ENCODE data around the gene GMEB2. TPM values are rescaled to one million over a fixed set of nuclear protein-coding genes. Genes with fewer than 3 reads are reported as not detected.
A peak's percentile ranks its signal among the peaks of the same experiment; 100 is the strongest.
"Not testable (repeated sequence)": the region's sequence is repeated elsewhere in the genome, so short reads cannot be mapped to it uniquely, and the experiment has no call there.

GMEB2 gene
- total RNA-seq, 2 experiments from 2014 or later = 16.3 to 19.3 TPM

DNA sequence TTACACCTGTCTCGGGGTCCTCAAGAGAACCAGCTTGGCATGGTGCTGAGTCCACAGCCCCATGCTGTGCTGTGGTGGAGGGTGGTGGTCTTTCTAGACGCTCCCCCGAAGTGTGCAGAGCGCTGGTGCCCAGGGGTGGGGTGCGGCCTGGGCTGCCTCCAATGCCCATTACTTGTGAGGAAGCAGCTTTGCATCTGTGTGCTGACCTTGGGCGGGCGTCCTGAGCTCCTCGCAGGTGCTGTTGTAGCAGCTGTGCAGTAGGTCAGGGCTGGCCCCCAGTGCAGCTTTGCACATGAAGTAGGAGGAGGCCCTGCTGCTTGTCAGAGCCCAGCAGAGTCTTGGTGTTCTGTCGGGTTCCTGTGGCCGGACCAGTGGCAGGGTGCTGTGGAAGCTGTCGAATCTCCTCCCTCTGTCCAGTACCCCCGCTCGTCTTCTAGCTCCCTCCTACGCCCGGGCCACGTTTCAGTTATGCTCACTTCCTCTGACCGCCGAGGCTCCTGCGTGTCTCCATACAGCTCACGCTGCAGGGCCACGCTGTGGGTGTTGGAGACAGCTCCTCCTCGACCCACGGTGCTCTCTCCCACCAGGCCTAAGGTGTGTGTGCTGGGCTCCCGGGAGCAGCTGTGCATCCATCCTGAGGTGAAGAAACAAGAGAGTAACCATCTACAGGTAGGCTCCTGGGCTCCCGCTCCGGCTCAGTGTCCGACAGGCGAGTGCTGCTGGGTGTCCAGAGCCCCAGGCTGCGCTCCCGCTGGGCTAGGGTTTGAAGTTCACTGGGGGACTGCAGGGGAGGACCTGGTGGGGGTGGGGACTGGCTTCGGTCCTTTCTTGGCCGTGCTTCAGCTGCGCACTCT lies 35.3 kb upstream of the GMEB2 start:
- no peak overlapping the region for H3K27ac Mint-ChIP-seq
- DNase-seq = no peak
- ATAC-seq = no peak
- H3K9me3 Mint-ChIP-seq (ENCODE audit: low read depth) = no peaks in the 10 kb centered on the region
- H3K4me1 Mint-ChIP-seq = peaks cover 20% of the 10 kb centered on the region
- no peaks in the 10 kb centered on the region for H3K27me3 Mint-ChIP-seq
- H3K4me3 Mint-ChIP-seq = no peak overlapping the region
- CTCF ChIA-PET = interaction anchor here (0.9 kb wide), 1 partner anchor 125 kb away, joined by 3 read pairs; the partner anchor contains the start of gene PTK6
- peaks cover 7% of the 10 kb centered on the region for H3K36me3 Mint-ChIP-seq

DNA sequence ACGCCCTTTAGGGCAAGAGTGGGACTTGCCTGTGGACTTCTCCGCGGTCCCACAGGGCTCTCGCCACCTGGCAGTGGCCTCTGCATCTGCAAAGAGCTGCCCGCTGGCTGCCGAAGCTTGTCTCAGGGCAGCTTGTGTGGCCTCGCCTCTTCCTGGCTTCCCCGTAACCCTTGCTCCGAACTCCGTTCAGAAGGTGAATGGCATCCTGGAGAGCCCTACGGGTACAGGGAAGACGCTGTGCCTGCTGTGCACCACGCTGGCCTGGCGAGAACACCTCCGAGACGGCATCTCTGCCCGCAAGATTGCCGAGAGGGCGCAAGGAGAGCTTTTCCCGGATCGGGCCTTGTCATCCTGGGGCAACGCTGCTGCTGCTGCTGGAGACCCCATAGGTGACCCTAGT lies 34.2 kb upstream of the GMEB2 start:
- ATAC-seq = no peak
- Mint-ChIP-seq H3K36me3 (peaks cover 5% of the 10 kb centered on the region), H3K27ac (no peak overlapping the region), H3K9me3 (ENCODE audit: low read depth) (no peaks in the 10 kb centered on the region), H3K4me1 (peaks cover 23% of the 10 kb centered on the region), H3K4me3 (no peak overlapping the region), H3K27me3 (no peaks in the 10 kb centered on the region)
- DNase-seq = no peak
- CTCF ChIA-PET = interaction anchor here (1.5 kb wide), 1 partner anchor 165 kb away, joined by 3 read pairs; no protein-coding TSS in a partner anchor

DNA sequence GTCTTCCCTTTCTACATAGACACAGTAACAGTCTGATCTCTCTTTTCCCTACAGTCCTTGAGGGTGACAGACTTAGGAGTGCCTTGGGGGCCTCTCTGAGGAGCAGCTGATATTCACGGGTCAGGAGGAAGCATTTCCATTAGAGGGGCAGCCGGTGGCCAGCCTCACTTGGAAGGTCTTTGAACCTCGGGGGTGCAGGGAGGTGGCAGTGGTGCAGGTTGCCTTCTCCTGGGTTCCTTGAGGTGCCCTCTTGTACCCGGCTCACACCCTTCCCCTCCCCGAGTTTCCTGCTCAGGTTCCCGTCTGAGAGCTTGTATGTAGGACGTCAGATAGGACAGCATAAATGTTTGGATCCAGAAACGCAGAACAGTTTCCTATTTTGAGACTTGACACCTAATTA lies 33.7 kb upstream of the GMEB2 start:
- Mint-ChIP-seq H3K27ac (no peak overlapping the region), H3K4me3 (peak overlapping the region; percentile 15), H3K9me3 (ENCODE audit: low read depth) (no peaks in the 10 kb centered on the region), H3K27me3 (no peaks in the 10 kb centered on the region), H3K36me3 (peaks cover 5% of the 10 kb centered on the region), H3K4me1 (peaks cover 23% of the 10 kb centered on the region)
- CTCF ChIA-PET = interaction anchor here (1.5 kb wide), 1 partner anchor 164 kb away, joined by 3 read pairs; no protein-coding TSS in a partner anchor
- no peak for DNase-seq
- no peak for ATAC-seq

DNA sequence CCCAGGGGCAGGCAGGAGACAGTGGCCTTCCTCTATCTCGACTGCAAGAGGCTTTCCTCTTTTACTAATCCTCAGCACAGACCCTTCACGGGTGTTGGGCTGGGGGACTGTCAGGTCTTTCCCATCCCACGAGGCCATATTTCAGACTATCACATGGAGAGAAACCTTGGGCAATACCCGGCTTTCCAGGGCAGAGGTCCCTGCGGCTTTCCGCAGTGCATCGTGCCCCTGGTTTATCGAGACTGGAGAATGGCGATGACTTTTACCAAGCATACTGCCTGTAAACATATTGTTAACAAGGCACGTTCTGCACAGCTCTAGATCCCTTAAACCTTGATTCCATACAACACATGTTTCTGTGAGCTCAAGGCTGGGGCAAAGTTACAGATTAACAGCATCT lies 33.3 kb upstream of the GMEB2 start:
- not testable (repeated sequence) for H3K27ac Mint-ChIP-seq; H3K36me3 Mint-ChIP-seq; ATAC-seq; H3K4me3 Mint-ChIP-seq; DNase-seq; H3K27me3 Mint-ChIP-seq; H3K9me3 Mint-ChIP-seq (ENCODE audit: low read depth)
- CTCF ChIA-PET = interaction anchor here (1.5 kb wide), 1 partner anchor 164 kb away, joined by 3 read pairs; no protein-coding TSS in a partner anchor
- peaks cover 23% of the 10 kb centered on the region for H3K4me1 Mint-ChIP-seq

DNA sequence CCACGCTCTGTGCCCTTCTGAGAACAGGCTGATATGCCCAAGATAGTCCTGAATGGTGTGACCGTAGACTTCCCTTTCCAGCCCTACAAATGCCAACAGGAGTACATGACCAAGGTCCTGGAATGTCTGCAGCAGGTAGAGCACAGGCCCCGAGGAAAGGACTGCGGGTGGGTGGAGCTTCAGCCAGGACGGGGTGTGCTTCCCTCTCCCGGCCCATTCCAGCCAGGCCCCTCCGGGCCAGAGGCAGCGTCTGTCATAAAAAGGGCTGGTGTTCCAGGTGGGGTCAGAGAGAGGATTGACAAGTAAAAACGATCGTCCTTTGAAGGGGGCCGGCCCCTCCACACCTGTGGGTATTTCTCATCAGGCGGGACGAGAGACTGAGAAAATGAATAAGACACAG lies 32.5 kb upstream of the GMEB2 start:
- CTCF ChIA-PET = interaction anchor here (1.5 kb wide), 1 partner anchor 93 kb away, joined by 5 read pairs; no protein-coding TSS in a partner anchor
- H3K27ac Mint-ChIP-seq = peak overlapping the region; percentile 19
- no peaks in the 10 kb centered on the region for H3K27me3 Mint-ChIP-seq
- DNase-seq (no peak), ATAC-seq (no peak)
- H3K36me3 Mint-ChIP-seq = peaks cover 5% of the 10 kb centered on the region
- peak overlapping the region; percentile 95 for H3K4me3 Mint-ChIP-seq
- H3K9me3 Mint-ChIP-seq (ENCODE audit: low read depth) = no peaks in the 10 kb centered on the region
- peaks cover 29% of the 10 kb centered on the region for H3K4me1 Mint-ChIP-seq

DNA sequence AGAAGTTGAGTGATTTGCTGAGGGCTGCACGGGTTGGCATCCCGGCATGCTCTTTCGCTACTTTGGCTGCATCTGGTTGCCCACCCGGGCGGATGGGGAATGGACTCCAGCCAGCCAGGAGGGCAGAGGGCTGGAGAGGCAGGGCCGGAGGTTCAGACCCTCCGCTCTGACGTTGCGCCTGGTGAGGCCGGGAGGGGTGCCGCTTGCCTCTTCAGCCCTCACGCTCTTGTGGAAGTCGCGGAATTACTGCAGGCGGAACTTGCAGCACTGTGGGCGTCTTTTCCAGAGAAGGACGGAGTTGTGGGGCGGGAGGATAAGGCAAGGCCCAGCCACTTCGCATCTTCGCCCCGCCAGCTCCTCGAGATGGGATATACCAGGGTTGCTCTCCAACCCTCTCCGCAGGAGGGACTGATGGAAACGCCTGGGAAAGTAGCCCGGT lies 31.9 kb upstream of the GMEB2 start:
- CTCF ChIA-PET = interaction anchor here (0.8 to 1.9 kb wide), 16 partner anchors 17 to 206 kb away, joined by 3 to 14 read pairs (median 4); partner anchors contain the start of genes GMEB2, HELZ2, LIME1 and TPD52L2
- Mint-ChIP-seq H3K36me3 (peaks cover 5% of the 10 kb centered on the region), H3K27me3 (no peaks in the 10 kb centered on the region), H3K9me3 (ENCODE audit: low read depth) (no peaks in the 10 kb centered on the region), H3K4me1 (peaks cover 35% of the 10 kb centered on the region), H3K27ac (peak overlapping the region; percentile 93), H3K4me3 (peak overlapping the region; percentile 95)
- DNase-seq (no peak), ATAC-seq (peak; percentile 12)

DNA sequence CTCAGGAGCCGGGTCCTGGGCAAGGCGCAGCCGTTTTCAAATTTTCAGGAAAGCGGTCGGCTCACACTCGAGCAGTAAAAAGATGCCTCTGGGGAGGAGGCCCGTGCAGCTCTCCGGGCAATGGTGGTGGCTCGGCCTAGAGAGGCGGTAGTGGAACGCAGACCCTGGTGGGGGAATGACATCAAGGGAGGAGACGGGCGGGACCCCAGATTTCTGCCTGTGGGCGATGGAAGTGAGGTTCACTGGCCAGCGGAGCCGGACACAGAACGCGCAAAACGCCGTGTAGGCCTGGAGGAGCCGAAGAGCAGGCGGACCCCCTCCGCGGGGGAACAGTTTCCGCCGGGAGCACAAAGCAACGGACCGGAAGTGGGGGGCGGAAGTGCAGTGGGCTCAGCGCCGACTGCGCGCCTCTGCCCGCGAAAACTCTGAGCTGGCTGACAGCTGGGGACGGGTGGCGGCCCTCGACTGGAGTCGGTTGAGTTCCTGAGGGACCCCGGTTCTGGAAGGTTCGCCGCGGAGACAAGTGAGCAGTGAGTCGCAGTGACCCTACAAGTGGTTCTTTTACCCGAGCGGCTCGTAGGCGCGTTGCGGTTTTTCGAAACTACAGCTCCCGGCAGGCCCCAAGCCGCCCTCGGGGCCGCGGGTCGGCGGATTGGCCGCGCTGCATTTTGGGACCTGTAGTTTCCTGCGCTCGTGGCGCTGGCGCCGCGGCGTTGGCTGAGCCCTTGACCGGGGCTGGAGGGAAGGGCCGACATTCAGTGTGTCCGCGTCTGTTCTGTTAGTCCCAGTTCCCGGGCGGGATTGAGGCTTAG lies 31.2 kb upstream of the GMEB2 start, which contains the start of gene RTEL1:
Gene RTEL1, plus strand, starts transcription at position 376 of the 812 bp plus-strand sequence. CDS start 1,091 bp downstream, outside the sequence.
- H3K4me3 Mint-ChIP-seq = peak within 1 kb of the TSS; percentile 95
- H3K27ac Mint-ChIP-seq = peak within 1 kb of the TSS; percentile 93
- no peaks in the 10 kb centered on the region for H3K27me3 Mint-ChIP-seq
- CTCF ChIA-PET = interaction anchor here (0.7 to 1.9 kb wide), 17 partner anchors 16 to 207 kb away, joined by 3 to 14 read pairs (median 4); partner anchors contain the start of genes GMEB2, HELZ2, LIME1 and TPD52L2
- H3K9me3 Mint-ChIP-seq (ENCODE audit: low read depth) = no peaks in the 10 kb centered on the region
- ATAC-seq (peak; percentile 89), DNase-seq (peak; percentile 92)
- peaks cover 5% of the 10 kb centered on the region for H3K36me3 Mint-ChIP-seq
- peaks cover 36% of the 10 kb centered on the region for H3K4me1 Mint-ChIP-seq

DNA sequence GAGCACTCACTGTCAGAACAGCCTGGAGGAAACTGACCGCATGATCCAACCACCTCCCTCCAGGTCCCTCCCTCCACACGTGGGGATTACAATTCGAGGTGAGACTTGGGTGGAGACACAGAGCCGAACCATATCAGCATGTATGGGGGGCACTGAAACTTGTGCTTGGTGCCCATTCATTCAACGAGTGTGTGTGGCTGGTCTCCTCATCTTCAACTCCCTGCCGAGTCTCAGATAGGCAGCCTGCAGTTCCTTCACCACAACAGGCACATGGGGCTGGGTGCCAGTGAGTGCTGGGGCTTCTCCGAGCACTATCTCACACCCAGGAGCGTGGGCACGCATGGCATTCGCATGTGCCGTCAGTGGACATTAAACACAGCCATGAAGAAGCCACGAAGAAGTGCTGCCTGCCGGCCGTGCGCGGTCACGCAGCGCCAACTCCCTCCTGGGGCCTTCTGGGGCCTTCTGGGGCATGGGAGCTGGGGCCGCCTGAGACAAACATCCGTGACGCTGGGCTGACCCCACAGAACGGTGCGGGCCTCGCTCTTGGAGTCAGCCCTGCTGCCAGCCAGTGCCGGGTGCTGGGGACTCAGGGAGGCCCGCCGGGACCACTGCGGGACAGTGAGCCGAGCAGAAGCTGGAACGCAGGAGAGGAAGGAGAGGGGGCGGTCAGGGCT lies 30.5 kb upstream of the GMEB2 start:
- Mint-ChIP-seq H3K27ac (peak overlapping the region; percentile 93), H3K4me1 (peaks cover 36% of the 10 kb centered on the region), H3K27me3 (no peaks in the 10 kb centered on the region), H3K9me3 (ENCODE audit: low read depth) (no peaks in the 10 kb centered on the region), H3K4me3 (peak overlapping the region; percentile 95), H3K36me3 (peaks cover 5% of the 10 kb centered on the region)
- DNase-seq (no peak), ATAC-seq (no peak)
- CTCF ChIA-PET = interaction anchor here (1.0 to 1.9 kb wide), 10 partner anchors 15 to 208 kb away, joined by 3 to 14 read pairs (median 4); partner anchors contain the start of genes HELZ2, LIME1 and TPD52L2

DNA sequence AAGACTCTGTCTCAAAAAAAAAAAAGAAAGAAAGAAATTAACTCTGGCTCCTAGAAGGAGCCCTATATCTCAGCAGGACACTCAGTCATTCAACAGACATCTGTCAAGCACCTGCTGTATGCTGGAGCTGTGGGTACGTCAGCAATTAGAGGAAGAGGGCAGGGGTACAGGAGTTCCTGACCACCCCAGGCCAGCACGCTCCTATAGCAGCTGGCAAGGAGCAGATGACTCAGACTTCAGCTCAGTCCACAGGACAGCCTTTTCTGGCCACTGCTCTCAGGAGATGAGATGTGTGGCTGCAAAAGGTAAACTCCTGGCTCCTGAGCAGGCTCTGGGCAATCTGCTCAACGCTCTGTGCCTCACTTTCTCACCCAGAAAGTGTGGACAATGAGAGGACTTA lies 29.6 kb upstream of the GMEB2 start:
- ATAC-seq (no peak), DNase-seq (no peak)
- peaks cover 39% of the 10 kb centered on the region for H3K4me1 Mint-ChIP-seq
- H3K27ac Mint-ChIP-seq = no peak overlapping the region
- CTCF ChIA-PET = no interaction called here
- peaks cover 3% of the 10 kb centered on the region for H3K27me3 Mint-ChIP-seq
- peaks cover 2% of the 10 kb centered on the region for H3K36me3 Mint-ChIP-seq
- no peaks in the 10 kb centered on the region for H3K9me3 Mint-ChIP-seq (ENCODE audit: low read depth)
- no peak overlapping the region for H3K4me3 Mint-ChIP-seq

DNA sequence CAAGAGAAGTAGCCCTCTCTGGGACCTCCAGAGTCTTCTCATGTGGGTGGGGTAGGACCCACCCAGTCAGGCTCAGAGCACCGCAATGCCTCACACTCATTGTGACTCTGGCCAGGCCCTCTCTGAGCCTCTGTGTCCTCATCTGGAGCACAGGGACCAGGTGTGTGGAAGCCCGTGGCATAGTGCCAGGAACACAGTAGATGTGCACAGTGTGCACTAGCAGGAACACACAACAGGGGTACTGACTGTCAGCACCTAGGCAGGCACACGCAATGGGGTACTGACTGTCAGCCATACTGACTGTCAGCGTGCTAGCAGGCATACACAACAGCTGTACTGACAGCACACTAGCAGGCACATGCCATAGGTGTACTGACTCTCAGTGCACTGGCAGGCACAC lies 28.3 kb upstream of the GMEB2 start:
- CTCF ChIA-PET = interaction anchor here (1.0 kb wide), 1 partner anchor 13 kb away, joined by 3 read pairs; no protein-coding TSS in a partner anchor
- DNase-seq (no peak), ATAC-seq (no peak)
- H3K9me3 Mint-ChIP-seq (ENCODE audit: low read depth) = no peaks in the 10 kb centered on the region
- H3K36me3 Mint-ChIP-seq = peaks cover 2% of the 10 kb centered on the region
- H3K4me1 Mint-ChIP-seq = peaks cover 39% of the 10 kb centered on the region
- no peak overlapping the region for H3K27ac Mint-ChIP-seq
- H3K4me3 Mint-ChIP-seq = no peak overlapping the region
- peaks cover 6% of the 10 kb centered on the region for H3K27me3 Mint-ChIP-seq

DNA sequence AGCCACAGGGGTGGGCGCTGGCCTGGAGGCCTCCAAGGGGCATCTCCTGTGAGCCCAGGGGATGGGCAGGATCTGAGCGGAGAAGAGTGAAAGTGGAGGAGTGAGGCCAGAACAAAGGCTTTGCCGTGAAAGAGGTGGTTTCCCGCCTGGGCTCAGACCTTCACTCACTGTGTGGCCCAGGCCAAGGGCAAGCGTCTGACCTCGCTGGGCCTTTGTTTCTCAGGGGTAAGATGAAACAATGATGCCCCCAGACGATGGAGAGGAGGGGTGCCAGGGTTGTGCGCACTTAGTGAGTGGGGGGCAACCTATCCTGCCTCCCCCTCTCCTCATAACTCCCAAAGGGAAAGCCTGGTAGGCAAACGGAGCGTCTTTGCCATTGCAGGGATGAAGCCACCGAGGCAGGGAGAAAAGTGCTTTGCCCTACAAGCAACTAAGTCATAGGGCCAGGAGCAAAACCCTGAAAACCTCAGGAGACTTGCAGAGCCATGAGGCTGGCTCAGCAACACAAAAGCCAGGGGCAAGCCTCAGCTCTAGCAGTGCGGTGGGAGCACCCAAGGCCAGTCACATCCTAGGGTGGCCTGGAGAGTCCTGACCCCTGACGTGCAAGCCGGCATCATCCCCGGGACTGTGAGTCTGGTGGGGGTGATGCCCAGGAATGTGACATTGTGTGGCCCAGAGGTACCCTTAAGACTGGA lies 27.2 kb upstream of the GMEB2 start:
- CTCF ChIA-PET = interaction anchor here (1.0 to 1.5 kb wide), 3 partner anchors 12 to 29 kb away, joined by 3 to 7 read pairs (median 4); no protein-coding TSS in a partner anchor
- Mint-ChIP-seq H3K9me3 (ENCODE audit: low read depth) (no peaks in the 10 kb centered on the region), H3K27me3 (peaks cover 6% of the 10 kb centered on the region), H3K4me3 (peak overlapping the region; percentile 70), H3K4me1 (peaks cover 31% of the 10 kb centered on the region), H3K27ac (peak overlapping the region; percentile 56), H3K36me3 (no peaks in the 10 kb centered on the region)
- ATAC-seq (no peak), DNase-seq (no peak)
